ENCODE measurements around the gene KRT6A.

The KRT6A gene

GRCh38 chr12:52537101-52537500, 44.0 kb upstream of the KRT6A start:
- TF ChIP-seq CTCF (IDR thresholded peaks at IDR 0.05; ENCODE audit: low read depth, low read length): no peak
- no peak overlapping the region for H3K4me3 ChIP-seq (ENCODE audit: low read depth, low read length)
- in situ Hi-C loops (cut with HindIII; ENCODE audit: low sequenced_read_pairs): no loop called here
- no peak for DNase-seq (ENCODE audit: low read depth, low spot score)

- TF ChIP-seq CTCF (IDR thresholded peaks at IDR 0.05; ENCODE audit: low read depth, low read length): no peak
- in situ Hi-C loops (cut with HindIII; ENCODE audit: low sequenced_read_pairs): no loop called here
- no peak overlapping the region for H3K4me3 ChIP-seq (ENCODE audit: low read depth, low read length)
- DNase-seq (ENCODE audit: low read depth, low spot score): no peak
Measured at GRCh38 chr12:52535574-52535973, 42.5 kb upstream of the KRT6A start.

GRCh38 chr12:52534482-52534881, 41.4 kb upstream of the KRT6A start:
- in situ Hi-C loops (cut with HindIII; ENCODE audit: low sequenced_read_pairs): no loop called here

GRCh38 chr12:52533686-52534470, 40.8 kb upstream of the KRT6A start:
- TF ChIP-seq CTCF (IDR thresholded peaks at IDR 0.05; ENCODE audit: low read depth, low read length): no peak
- in situ Hi-C loops (cut with HindIII; ENCODE audit: low sequenced_read_pairs): no loop called here
- DNase-seq (ENCODE audit: low read depth, low spot score): no peak
- no peak overlapping the region for H3K4me3 ChIP-seq (ENCODE audit: low read depth, low read length)

More at GRCh38 chr12:52534482-52534881, 41.4 kb upstream of the KRT6A start:
- no peak overlapping the region for H3K4me3 ChIP-seq (ENCODE audit: low read depth, low read length)
- no peak for DNase-seq (ENCODE audit: low read depth, low spot score)
- TF ChIP-seq CTCF (IDR thresholded peaks at IDR 0.05; ENCODE audit: low read depth, low read length): no peak

- no peak overlapping the region for H3K4me3 ChIP-seq (ENCODE audit: low read depth, low read length)
- no peak for DNase-seq (ENCODE audit: low read depth, low spot score)
- in situ Hi-C loops (cut with HindIII; ENCODE audit: low sequenced_read_pairs): no loop called here
- no peak for TF ChIP-seq CTCF (IDR thresholded peaks at IDR 0.05; ENCODE audit: low read depth, low read length)
Measured at GRCh38 chr12:52532636-52533035, 39.6 kb upstream of the KRT6A start.

- no peak for TF ChIP-seq CTCF (IDR thresholded peaks at IDR 0.05; ENCODE audit: low read depth, low read length)
- in situ Hi-C loops (cut with HindIII; ENCODE audit: low sequenced_read_pairs): no loop called here
- no peak for DNase-seq (ENCODE audit: low read depth, low spot score)
- H3K4me3 ChIP-seq (ENCODE audit: low read depth, low read length): no peak overlapping the region
Measured at GRCh38 chr12:52531566-52532300, 38.7 kb upstream of the KRT6A start.

Measured in astrocyte of the spinal cord (primary cell).